Liver (tissue), 9 donors: ENCODE measurements around the gene NUP205. TPM values are rescaled to one million over a fixed set of nuclear protein-coding genes. Genes with fewer than 3 reads are reported as not detected.
A peak's percentile ranks its signal among the peaks of the same experiment; 100 is the strongest.

Experiments
- DNase-seq: peaks from one replicate; pipeline ENCODE4 v3.0.0-alpha.2; 2017; ENCODE audit warnings: low spot score
- H3K27ac ChIP-seq, 2 donors: one replicate each; pipeline ENCODE4 v1.7.0; 2013; ENCODE audit warnings: inconsistent platforms in 2 of 2, low read length in 2 of 2, control low read depth in 1 of 2, low read depth in 1 of 2, mild to moderate bottlenecking in 1 of 2
- H3K27me3 ChIP-seq, 4 donors: one replicate each; pipeline versions ENCODE4 v1.6.1 to v1.7.0; 2013; ENCODE audit warnings: low read length in 3 of 4, inconsistent platforms in 1 of 4, mild to moderate bottlenecking in 1 of 4, moderate library complexity in 1 of 4; ENCODE audit not compliant: control insufficient read depth in 4 of 4, insufficient read depth in 4 of 4
- H3K36me3 ChIP-seq, 4 donors: one replicate each; pipeline versions ENCODE4 v1.6.1 to v1.7.0; 2013; ENCODE audit warnings: low read length in 3 of 4, mild to moderate bottlenecking in 3 of 4, low read depth in 1 of 4, moderate library complexity in 1 of 4; ENCODE audit not compliant: control insufficient read depth in 4 of 4, insufficient read depth in 3 of 4
- H3K4me1 ChIP-seq, 4 donors: one replicate each; pipeline versions ENCODE4 v1.6.1 to v1.7.0; 2013; ENCODE audit warnings: low read length in 3 of 4, mild to moderate bottlenecking in 3 of 4, moderate library complexity in 1 of 4; ENCODE audit not compliant: control insufficient read depth in 4 of 4, insufficient read depth in 4 of 4
- H3K4me3 ChIP-seq, 3 donors: one replicate each; pipeline versions ENCODE4 v1.6.1 to v1.7.0; 2013; ENCODE audit warnings: low read length in 3 of 3, control low read depth in 1 of 3, low read depth in 1 of 3, mild to moderate bottlenecking in 1 of 3
- H3K9ac ChIP-seq, 2 donors: one replicate each; pipeline ENCODE4 v1.7.0; 2013; ENCODE audit warnings: low read length in 2 of 2, mild to moderate bottlenecking in 2 of 2, moderate library complexity in 2 of 2, control low read depth in 1 of 2, low read depth in 1 of 2
- H3K9me3 ChIP-seq, 4 donors: one replicate each; pipeline versions ENCODE4 v1.6.1 to v1.7.0; 2013; ENCODE audit warnings: low read length in 3 of 4; ENCODE audit not compliant: control insufficient read depth in 4 of 4
- ATF3 ChIP-seq: IDR thresholded peaks from 2 replicates; pipeline ENCODE4 v1.6.1; 2016; ENCODE audit warnings: antibody characterized with exemption
- CTCF ChIP-seq: fragments of 150-350 bp; IDR thresholded peaks from 2 replicates; pipeline ENCODE4 v1.5.1; 2017; ENCODE audit warnings: improper control_type of control experiment, low read depth, low read length; ENCODE audit not compliant: missing input control
- EGR1 ChIP-seq, 2 donors: IDR thresholded peaks; 2 replicates each; pipeline ENCODE4 v1.6.1; 2016 to 2018; ENCODE audit warnings: antibody characterized with exemption in 2 of 2, low read depth in 2 of 2
- FOXA1 ChIP-seq: IDR thresholded peaks from 2 replicates; pipeline ENCODE4 v1.6.1; 2016; ENCODE audit warnings: antibody characterized with exemption
- FOXA2 ChIP-seq: IDR thresholded peaks from 2 replicates; pipeline ENCODE4 v1.6.1; 2016; ENCODE audit warnings: antibody characterized with exemption
- GABPA ChIP-seq, 2 donors: IDR thresholded peaks in 1 of 2; conservative IDR thresholded peaks in 1 of 2; 2 replicates each; pipeline ENCODE4 v1.6.1; 2016; ENCODE audit warnings: antibody characterized with exemption in 2 of 2, mild to moderate bottlenecking in 1 of 2, moderate library complexity in 1 of 2
- HNF4A ChIP-seq, 2 donors: conservative IDR thresholded peaks; 2 replicates each; pipeline ENCODE4 v1.6.1; 2016; ENCODE audit warnings: antibody characterized with exemption in 2 of 2, mild to moderate bottlenecking in 2 of 2
- HNF4G ChIP-seq: IDR thresholded peaks from 2 replicates; pipeline ENCODE4 v1.6.1; 2016; ENCODE audit warnings: antibody characterized with exemption
- JUND ChIP-seq, 2 donors: IDR thresholded peaks; 2 replicates each; pipeline ENCODE4 v1.6.1; 2016; ENCODE audit warnings: antibody characterized with exemption in 2 of 2
- NR2F2 ChIP-seq: IDR thresholded peaks from 2 replicates; pipeline ENCODE4 v1.6.1; 2016; ENCODE audit warnings: antibody characterized with exemption
- RAD21 ChIP-seq, 2 donors: IDR thresholded peaks; 2 replicates each; pipeline ENCODE4 v1.6.1; 2016; ENCODE audit warnings: antibody characterized with exemption in 2 of 2, mild to moderate bottlenecking in 2 of 2
- RXRA ChIP-seq, 2 donors: IDR thresholded peaks; 2 replicates each; pipeline ENCODE4 v1.6.1; 2017 to 2018; ENCODE audit warnings: antibody characterized with exemption in 2 of 2, mild to moderate bottlenecking in 1 of 2
- SP1 ChIP-seq: IDR thresholded peaks from 2 replicates; pipeline ENCODE4 v1.6.1; 2018; ENCODE audit warnings: antibody characterized with exemption, mild to moderate bottlenecking
- TAF1 ChIP-seq: conservative IDR thresholded peaks from 2 replicates; pipeline ENCODE4 v1.6.1; 2016; ENCODE audit warnings: antibody characterized with exemption, mild to moderate bottlenecking
- YY1 ChIP-seq: IDR thresholded peaks from 2 replicates; pipeline ENCODE4 v1.6.1; 2016; ENCODE audit warnings: antibody characterized with exemption, mild to moderate bottlenecking
- WGBS: extraction: QIAGEN DNeasy Blood & Tissue Kit; methylation state at CpG from one replicate; pipeline ENCODE4 v1.1.7; 2013; 5-methylcytosine and 5-hydroxymethylcytosine counted together
- polyA plus RNA-seq, 2 donors: library from polyadenylated mRNA; stranded (reverse) in 1 of 2; unstranded in 1 of 2; fragments of 200-250 nt in 1 of 2; fragments of >200 nt in 1 of 2; fragmentation: Nextera tagmentation in 1 of 2; extraction: Ambion mirVana in 1 of 2; gene quantifications; one replicate each; pipeline versions ENCODE4 v1.2.1 to v1.2.3, GENCODE V29; 2013 to 2015
- total RNA-seq, 2 donors: library from RNA; depleted of rRNA; stranded (reverse); fragments of >200 nt; gene quantifications; one replicate each; pipeline ENCODE4 v1.2.3, GENCODE V29; 2014
- TF ChIP-seq, protein P1 (sequence below): IDR thresholded peaks from 2 replicates; pipeline ENCODE4 v1.6.1; 2016; ENCODE audit warnings: antibody characterized with exemption
- TF ChIP-seq, protein P2 (sequence below): IDR thresholded peaks from 2 replicates; pipeline ENCODE4 v1.6.1; 2016; ENCODE audit warnings: antibody characterized with exemption, mild to moderate bottlenecking
- TF ChIP-seq, protein P3 (sequence below): IDR thresholded peaks from 2 replicates; pipeline ENCODE4 v1.6.1; 2016; ENCODE audit warnings: antibody characterized with exemption
- donor health status: healthy.
- donor health status: healthy.
- donor health status: healthy.
- donor health status: healthy.
- donor health status: healthy.

The NUP205 gene
- total RNA-seq (10 to 100 TPM; 16.6 to 27.8 TPM), polyA plus RNA-seq (1 to 10 TPM; 6.3 to 7.5 TPM)

GRCh38 chr7:135557455-135558336 is at the start of gene NUP205:
Gene NUP205 (plus strand): TSS chr7:135557917. CDS start chr7:135557945, 28 bp downstream.
- peak within 1 kb of the TSS; percentile 92 to 93 for H3K27ac ChIP-seq
- WGBS, result 2% methylated on average over 38 of the region's 38 CpGs

More at GRCh38 chr7:135557455-135558336, at the start of gene NUP205:
- Histone ChIP-seq H3K9me3 (no peaks in the 10 kb centered on the region), H3K4me1 (peaks cover 1 to 15% (median 9%) of the 10 kb centered on the region in 4 donors), H3K36me3 (no peaks in the 10 kb centered on the region), H3K9ac (peak within 1 kb of the TSS; percentile 61 to 85), H3K4me3 (peak within 1 kb of the TSS; percentile 77 to 98 (median 90)), H3K27me3 (no peaks in the 10 kb centered on the region)
- peak; percentile 86 for DNase-seq
- TF ChIP-seq, protein P1, sequence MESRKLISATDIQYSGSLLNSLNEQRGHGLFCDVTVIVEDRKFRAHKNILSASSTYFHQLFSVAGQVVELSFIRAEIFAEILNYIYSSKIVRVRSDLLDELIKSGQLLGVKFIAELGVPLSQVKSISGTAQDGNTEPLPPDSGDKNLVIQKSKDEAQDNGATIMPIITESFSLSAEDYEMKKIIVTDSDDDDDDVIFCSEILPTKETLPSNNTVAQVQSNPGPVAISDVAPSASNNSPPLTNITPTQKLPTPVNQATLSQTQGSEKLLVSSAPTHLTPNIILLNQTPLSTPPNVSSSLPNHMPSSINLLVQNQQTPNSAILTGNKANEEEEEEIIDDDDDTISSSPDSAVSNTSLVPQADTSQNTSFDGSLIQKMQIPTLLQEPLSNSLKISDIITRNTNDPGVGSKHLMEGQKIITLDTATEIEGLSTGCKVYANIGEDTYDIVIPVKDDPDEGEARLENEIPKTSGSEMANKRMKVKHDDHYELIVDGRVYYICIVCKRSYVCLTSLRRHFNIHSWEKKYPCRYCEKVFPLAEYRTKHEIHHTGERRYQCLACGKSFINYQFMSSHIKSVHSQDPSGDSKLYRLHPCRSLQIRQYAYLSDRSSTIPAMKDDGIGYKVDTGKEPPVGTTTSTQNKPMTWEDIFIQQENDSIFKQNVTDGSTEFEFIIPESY, result peak; percentile 36
- TF ChIP-seq FOXA2, result no peak
- peak in 1 of 2 donors; percentile 34 for TF ChIP-seq EGR1 (IDR thresholded peaks at IDR 0.05; ENCODE audit: low read depth in 2 of 2)
- peak; percentile 32 to 47 for TF ChIP-seq RXRA (IDR thresholded peaks at IDR 0.05)
- peak; percentile 51 for TF ChIP-seq TAF1
- TF ChIP-seq HNF4G, result no peak
- TF ChIP-seq RAD21 (IDR thresholded peaks at IDR 0.05), result peak; percentile 36 to 56
- TF ChIP-seq ATF3, result no peak
- TF ChIP-seq, protein P2, sequence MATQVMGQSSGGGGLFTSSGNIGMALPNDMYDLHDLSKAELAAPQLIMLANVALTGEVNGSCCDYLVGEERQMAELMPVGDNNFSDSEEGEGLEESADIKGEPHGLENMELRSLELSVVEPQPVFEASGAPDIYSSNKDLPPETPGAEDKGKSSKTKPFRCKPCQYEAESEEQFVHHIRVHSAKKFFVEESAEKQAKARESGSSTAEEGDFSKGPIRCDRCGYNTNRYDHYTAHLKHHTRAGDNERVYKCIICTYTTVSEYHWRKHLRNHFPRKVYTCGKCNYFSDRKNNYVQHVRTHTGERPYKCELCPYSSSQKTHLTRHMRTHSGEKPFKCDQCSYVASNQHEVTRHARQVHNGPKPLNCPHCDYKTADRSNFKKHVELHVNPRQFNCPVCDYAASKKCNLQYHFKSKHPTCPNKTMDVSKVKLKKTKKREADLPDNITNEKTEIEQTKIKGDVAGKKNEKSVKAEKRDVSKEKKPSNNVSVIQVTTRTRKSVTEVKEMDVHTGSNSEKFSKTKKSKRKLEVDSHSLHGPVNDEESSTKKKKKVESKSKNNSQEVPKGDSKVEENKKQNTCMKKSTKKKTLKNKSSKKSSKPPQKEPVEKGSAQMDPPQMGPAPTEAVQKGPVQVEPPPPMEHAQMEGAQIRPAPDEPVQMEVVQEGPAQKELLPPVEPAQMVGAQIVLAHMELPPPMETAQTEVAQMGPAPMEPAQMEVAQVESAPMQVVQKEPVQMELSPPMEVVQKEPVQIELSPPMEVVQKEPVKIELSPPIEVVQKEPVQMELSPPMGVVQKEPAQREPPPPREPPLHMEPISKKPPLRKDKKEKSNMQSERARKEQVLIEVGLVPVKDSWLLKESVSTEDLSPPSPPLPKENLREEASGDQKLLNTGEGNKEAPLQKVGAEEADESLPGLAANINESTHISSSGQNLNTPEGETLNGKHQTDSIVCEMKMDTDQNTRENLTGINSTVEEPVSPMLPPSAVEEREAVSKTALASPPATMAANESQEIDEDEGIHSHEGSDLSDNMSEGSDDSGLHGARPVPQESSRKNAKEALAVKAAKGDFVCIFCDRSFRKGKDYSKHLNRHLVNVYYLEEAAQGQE, result peak; percentile 63
- TF ChIP-seq, protein P3, sequence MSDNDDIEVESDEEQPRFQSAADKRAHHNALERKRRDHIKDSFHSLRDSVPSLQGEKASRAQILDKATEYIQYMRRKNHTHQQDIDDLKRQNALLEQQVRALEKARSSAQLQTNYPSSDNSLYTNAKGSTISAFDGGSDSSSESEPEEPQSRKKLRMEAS, result peak; percentile 95
- TF ChIP-seq FOXA1, result no peak
- TF ChIP-seq HNF4A (conservative IDR thresholded peaks at IDR 0.05), result peak in 1 of 2 donors; percentile 9
- peak in 1 of 2 donors; percentile 50 for TF ChIP-seq GABPA (IDR thresholded peaks at IDR 0.05 in 1 of 2, conservative IDR thresholded peaks at IDR 0.05 in 1 of 2)
- TF ChIP-seq JUND (IDR thresholded peaks at IDR 0.05), result no peak
- TF ChIP-seq SP1, result peak; percentile 47
- TF ChIP-seq CTCF, result no peak
- peak; percentile 99 for TF ChIP-seq YY1
- TF ChIP-seq NR2F2, result no peak
